Adrenal gland (tissue), 12 donors: ENCODE measurements around the gene PUS3. TPM values are rescaled to one million over a fixed set of nuclear protein-coding genes. Genes with fewer than 3 reads are reported as not detected.

Experiments
- DNase-seq, 7 donors: peaks; one replicate each; pipeline ENCODE4 v3.0.0-alpha.2; 2019 to 2020
- H3K27ac ChIP-seq, 5 donors: fragments of 200-600 bp; sonication (generic) in 4 of 5; 1 replicate in 3 of 5; 2 replicates in 2 of 5; pipeline versions ENCODE4 v1.5.1 to v1.8.0; 2016 to 2020; ENCODE audit warnings: mild to moderate bottlenecking in 1 of 5
- H3K27me3 ChIP-seq: fragments of 200-600 bp; 2 replicates; pipeline ENCODE4 v1.8.0; 2021
- H3K36me3 ChIP-seq, 2 donors: fragments of 200-600 bp; replicated peaks in 1 of 2; 1 replicate in 1 of 2; 2 replicates in 1 of 2; pipeline versions ENCODE4 v1.5.1 to v1.8.0; 2018 to 2022
- H3K4me1 ChIP-seq, 2 donors: fragments of 200-600 bp; replicated peaks in 1 of 2; 1 replicate in 1 of 2; 2 replicates in 1 of 2; pipeline versions ENCODE4 v1.5.1 to v1.8.0; 2018 to 2021
- H3K4me3 ChIP-seq, 4 donors: fragments of 200-600 bp; sonication (generic) in 3 of 4; one replicate each; pipeline ENCODE4 v1.5.1; 2016 to 2018
- H3K9me3 ChIP-seq, 3 donors: fragments of 200-600 bp; sonication (generic) in 1 of 3; replicated peaks in 1 of 3; 1 replicate in 2 of 3; 2 replicates in 1 of 3; pipeline versions ENCODE4 v1.5.1 to v1.8.0; 2016 to 2021
- POLR2A ChIP-seq, 2 donors: fragments of 450-650 bp; IDR thresholded peaks; one replicate each; pipeline ENCODE4 v1.6.1; 2017; ENCODE audit warnings: antibody characterized with exemption in 2 of 2, mild to moderate bottlenecking in 2 of 2, moderate library complexity in 1 of 2
- WGBS, 4 donors: extraction: QIAGEN DNeasy Blood & Tissue Kit in 2 of 4; methylation state at CpG; one replicate each; pipeline versions ENCODE4 v1.1.5 to v1.1.7; 2013 to 2017; 5-methylcytosine and 5-hydroxymethylcytosine counted together
- intact Hi-C, 2 donors: fragments of 100-400 bp; cut with DNase I; formaldehyde crosslinking; loops; one replicate each; pipeline versions ENCODE4 v1.14.1 to v1.15.0; 2022 to 2023
- polyA plus RNA-seq, 3 donors: library from polyadenylated mRNA; stranded (reverse); fragments of 200-250 nt in 2 of 3; fragments of 350-450 nt in 1 of 3; fragmentation: Illumina TruSeq in 1 of 3; extraction: RNeasy Lipid Tissue Mini Kit (QIAGEN cat#74804) in 1 of 3; gene quantifications; one replicate each; pipeline ENCODE4 v1.2.3, GENCODE V29; 2013 to 2014
- total RNA-seq, 9 donors: library from RNA; depleted of rRNA in 4 of 9; stranded (reverse); fragments of >200 nt in 4 of 9; fragments of 120-200 nt in 1 of 9; fragmentation: NEBNext Ultra II Directional in 1 of 9; extraction: Animal tissue kit (Norgen Biotek cat#: 25700) in 1 of 9; gene quantifications; one replicate each; pipeline versions ENCODE4 v1.1.0 to v1.2.4, GENCODE V29; 2013 to 2023
- TF ChIP-seq, protein P1 (sequence below), 6 experiments: fragments of 450-650 bp in 4 of 6; fragments of 200-600 bp in 2 of 6; sonication (generic) in 1 of 6; IDR thresholded peaks; 1 replicate in 5 of 6; 2 replicates in 1 of 6; pipeline versions ENCODE4 v1.5.1 to v1.8.0; 2016 to 2021; ENCODE audit warnings: antibody characterized with exemption in 6 of 6, mild to moderate bottlenecking in 2 of 6, moderate library complexity in 1 of 6
- donor health status: healthy with polysubstance abuse.
- donor health status: Bipolar disorder and iron deficiency.
- donor health status: DM: yes; HTN: yes; CAD: no.
- donor health status: DM: no; HTN: no; CAD: no.
- donor health status: DM: no; HTN: no; CAD: no.
- donor health status: DM: yes; HTN: yes; CAD: no.

PUS3 gene
- total and polyA plus RNA-seq, 12 donors = 5.8 to 37.9 (median 15.2) TPM

- peak in 1 of 7 donors; percentile 39 for DNase-seq
- intact Hi-C loops = loop anchor here (5.0 to 10.0 kb wide), 2 partner anchors 244 to 251 kb away; no protein-coding TSS in a partner anchor
- H3K4me3 ChIP-seq = no peak overlapping the region
- H3K27me3 ChIP-seq = no peaks in the 10 kb centered on the region
- H3K9me3 ChIP-seq = no peaks in the 10 kb centered on the region
- H3K4me1 ChIP-seq = no peaks in the 10 kb centered on the region
- no peaks in the 10 kb centered on the region for H3K36me3 ChIP-seq
- TF ChIP-seq, protein P1, sequence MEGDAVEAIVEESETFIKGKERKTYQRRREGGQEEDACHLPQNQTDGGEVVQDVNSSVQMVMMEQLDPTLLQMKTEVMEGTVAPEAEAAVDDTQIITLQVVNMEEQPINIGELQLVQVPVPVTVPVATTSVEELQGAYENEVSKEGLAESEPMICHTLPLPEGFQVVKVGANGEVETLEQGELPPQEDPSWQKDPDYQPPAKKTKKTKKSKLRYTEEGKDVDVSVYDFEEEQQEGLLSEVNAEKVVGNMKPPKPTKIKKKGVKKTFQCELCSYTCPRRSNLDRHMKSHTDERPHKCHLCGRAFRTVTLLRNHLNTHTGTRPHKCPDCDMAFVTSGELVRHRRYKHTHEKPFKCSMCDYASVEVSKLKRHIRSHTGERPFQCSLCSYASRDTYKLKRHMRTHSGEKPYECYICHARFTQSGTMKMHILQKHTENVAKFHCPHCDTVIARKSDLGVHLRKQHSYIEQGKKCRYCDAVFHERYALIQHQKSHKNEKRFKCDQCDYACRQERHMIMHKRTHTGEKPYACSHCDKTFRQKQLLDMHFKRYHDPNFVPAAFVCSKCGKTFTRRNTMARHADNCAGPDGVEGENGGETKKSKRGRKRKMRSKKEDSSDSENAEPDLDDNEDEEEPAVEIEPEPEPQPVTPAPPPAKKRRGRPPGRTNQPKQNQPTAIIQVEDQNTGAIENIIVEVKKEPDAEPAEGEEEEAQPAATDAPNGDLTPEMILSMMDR (IDR thresholded peaks at IDR 0.05) = no peak
- no peak for TF ChIP-seq POLR2A (IDR thresholded peaks at IDR 0.05)
- no peak overlapping the region for H3K27ac ChIP-seq
- 72 to 90% (median 82%) methylated on average over 4 of the region's 4 CpGs for WGBS, 4 donors
These were observed 38.2 kb upstream of the PUS3 start for GRCh38 chr11:125941267-125941618.

DNA sequence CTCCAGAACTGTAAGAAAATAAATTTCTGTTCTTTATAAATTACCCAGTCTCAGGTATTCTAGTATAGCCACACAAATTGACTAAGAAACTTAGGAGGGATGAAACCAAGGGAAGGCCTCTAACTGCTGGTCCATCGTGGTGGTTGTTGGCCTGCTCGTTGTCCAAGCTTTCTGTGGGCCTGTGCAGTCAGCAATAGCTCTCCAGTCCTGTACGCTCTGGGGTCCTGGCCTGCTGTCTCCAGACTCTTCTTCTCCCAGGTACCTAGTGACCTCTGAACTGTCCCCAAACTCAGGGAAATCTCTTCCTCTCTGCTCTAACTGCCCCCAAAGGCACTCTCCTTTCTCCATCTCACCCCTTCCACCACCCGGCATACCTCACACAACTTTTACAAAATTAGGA is 37.1 kb upstream of the PUS3 start:
- intact Hi-C loops = loop anchor here (5.0 to 10.0 kb wide), 2 partner anchors 245 to 252 kb away; no protein-coding TSS in a partner anchor
- no peaks in the 10 kb centered on the region for H3K36me3 ChIP-seq
- no peaks in the 10 kb centered on the region for H3K9me3 ChIP-seq
- H3K27me3 ChIP-seq = no peaks in the 10 kb centered on the region
- H3K4me1 ChIP-seq = no peaks in the 10 kb centered on the region
- H3K27ac ChIP-seq = no peak overlapping the region
- H3K4me3 ChIP-seq = no peak overlapping the region
- WGBS, 4 donors = 90 to 100% (median 96%) methylated on average over 4 of the region's 4 CpGs
- no peak for TF ChIP-seq POLR2A (IDR thresholded peaks at IDR 0.05)
- TF ChIP-seq, protein P1 (IDR thresholded peaks at IDR 0.05) = no peak
- peak in 1 of 7 donors; percentile 17 for DNase-seq

GRCh38 chr11:125939081-125939521 is 36.1 kb upstream of the PUS3 start:
- H3K27me3 ChIP-seq = no peaks in the 10 kb centered on the region
- 55 to 69% (median 58%) methylated on average over 4 of the region's 4 CpGs for WGBS, 4 donors
- no peaks in the 10 kb centered on the region for H3K36me3 ChIP-seq
- no peak overlapping the region for H3K4me3 ChIP-seq
- no peaks in the 10 kb centered on the region for H3K9me3 ChIP-seq
- no peaks in the 10 kb centered on the region for H3K4me1 ChIP-seq
- no peak for TF ChIP-seq POLR2A (IDR thresholded peaks at IDR 0.05)
- TF ChIP-seq, protein P1 (IDR thresholded peaks at IDR 0.05) = no peak
- H3K27ac ChIP-seq = peak overlapping the region in 1 of 5 donors; percentile 34
- peak in 1 of 7 donors; percentile 46 for DNase-seq
- intact Hi-C loops = no loop called here

- H3K27me3 ChIP-seq = no peaks in the 10 kb centered on the region
- no peaks in the 10 kb centered on the region for H3K4me1 ChIP-seq
- no peak overlapping the region for H3K4me3 ChIP-seq
- H3K27ac ChIP-seq = no peak overlapping the region
- peak in 1 of 7 donors; percentile 38 for DNase-seq
- intact Hi-C loops = no loop called here
- H3K36me3 ChIP-seq = no peaks in the 10 kb centered on the region
- TF ChIP-seq, protein P1 (IDR thresholded peaks at IDR 0.05) = no peak
- no peak for TF ChIP-seq POLR2A (IDR thresholded peaks at IDR 0.05)
- WGBS, 4 donors = 84 to 90% (median 87%) methylated on average over 5 of the region's 5 CpGs
- H3K9me3 ChIP-seq = no peaks in the 10 kb centered on the region
These were observed 35.4 kb upstream of the PUS3 start for GRCh38 chr11:125938418-125938817.
